Subcutaneous abdominal adipose tissue (tissue), 5 donors: Measurements from ENCODE around the gene RYR1.

ENCODE experiments used
- H3K27ac ChIP-seq: one replicate; pipeline ENCODE4 v1.7.0; 2013; ENCODE audit warnings: low read depth, mild to moderate bottlenecking, inconsistent platforms, low read length, moderate library complexity
- H3K27me3 ChIP-seq, 5 donors: one replicate each; pipeline ENCODE4 v1.7.0; 2013; ENCODE audit warnings: low read length in 5 of 5, inconsistent platforms in 1 of 5; ENCODE audit not compliant: control insufficient read depth in 5 of 5, insufficient read depth in 4 of 5
- H3K36me3 ChIP-seq, 5 donors: one replicate each; pipeline ENCODE4 v1.7.0; 2013; ENCODE audit warnings: low read length in 5 of 5; ENCODE audit not compliant: control insufficient read depth in 5 of 5, insufficient read depth in 5 of 5
- H3K4me1 ChIP-seq, 5 donors: one replicate each; pipeline ENCODE4 v1.7.0; 2013; ENCODE audit warnings: low read length in 5 of 5, mild to moderate bottlenecking in 3 of 5, moderate library complexity in 1 of 5; ENCODE audit not compliant: control insufficient read depth in 5 of 5, insufficient read depth in 5 of 5
- H3K4me3 ChIP-seq, 5 donors: one replicate each; pipeline ENCODE4 v1.7.0; 2013; ENCODE audit warnings: low read length in 5 of 5, low read depth in 1 of 5
- H3K9ac ChIP-seq, 5 donors: one replicate each; pipeline ENCODE4 v1.7.0; 2013; ENCODE audit warnings: low read length in 5 of 5, mild to moderate bottlenecking in 4 of 5, moderate library complexity in 3 of 5
- H3K9me3 ChIP-seq, 5 donors: one replicate each; pipeline ENCODE4 v1.7.0; 2013; ENCODE audit warnings: low read length in 5 of 5; ENCODE audit not compliant: control insufficient read depth in 5 of 5
- donor health status: healthy.
- donor health status: healthy.
- donor health status: healthy.
- donor health status: healthy.
- donor health status: healthy.

The RYR1 gene

GRCh38 chr19:38433268-38433733 lies at the start of gene RYR1:
Gene RYR1, plus strand, starts transcription at chr19:38433691. Its CDS starts 139 bp downstream, at chr19:38433830.
- peak within 1 kb of the TSS in 1 of 5 donors; percentile 35 for H3K9ac ChIP-seq
- peak within 1 kb of the TSS in 4 of 5 donors; percentile 21 to 58 (median 44) for H3K4me3 ChIP-seq
- H3K27me3 ChIP-seq, result peaks cover 13 to 23% (median 15%) of the 10 kb centered on the region in 5 donors
- no peaks in the 10 kb centered on the region for H3K9me3 ChIP-seq
- H3K27ac ChIP-seq, result no peak within 1 kb of the TSS
- H3K4me1 ChIP-seq, result peaks cover 0 to 8% (median 0%) of the 10 kb centered on the region in 5 donors
- no peaks in the 10 kb centered on the region for H3K36me3 ChIP-seq

DNA sequence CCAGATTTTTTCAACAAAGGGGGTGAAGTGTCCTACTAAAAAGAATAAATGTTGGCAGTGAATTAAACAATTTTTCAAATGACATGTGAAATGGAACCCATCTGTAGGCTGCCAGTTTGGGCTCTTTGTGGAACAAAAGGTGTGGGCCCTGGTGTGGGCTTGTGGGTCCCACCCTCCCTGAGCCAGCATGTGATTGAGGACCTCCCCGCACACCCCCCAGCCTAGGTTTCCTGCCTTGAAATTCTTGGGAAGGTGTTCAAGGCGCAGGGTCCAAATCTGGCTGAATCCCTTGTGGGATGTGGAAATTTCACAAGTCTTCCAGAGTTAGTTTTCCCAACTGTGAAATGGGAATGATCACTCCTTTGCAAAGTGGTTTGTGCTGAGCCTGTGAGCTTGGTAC lies 49.7 kb upstream of the RYR1 start:
- Histone ChIP-seq H3K27me3 (peaks cover 0 to 13% (median 2%) of the 10 kb centered on the region in 5 donors), H3K9ac (no peak overlapping the region), H3K4me3 (no peak overlapping the region), H3K27ac (no peak overlapping the region), H3K36me3 (peaks cover 0 to 65% (median 53%) of the 10 kb centered on the region in 5 donors), H3K9me3 (no peaks in the 10 kb centered on the region), H3K4me1 (peaks cover 0 to 30% (median 29%) of the 10 kb centered on the region in 5 donors)

DNA sequence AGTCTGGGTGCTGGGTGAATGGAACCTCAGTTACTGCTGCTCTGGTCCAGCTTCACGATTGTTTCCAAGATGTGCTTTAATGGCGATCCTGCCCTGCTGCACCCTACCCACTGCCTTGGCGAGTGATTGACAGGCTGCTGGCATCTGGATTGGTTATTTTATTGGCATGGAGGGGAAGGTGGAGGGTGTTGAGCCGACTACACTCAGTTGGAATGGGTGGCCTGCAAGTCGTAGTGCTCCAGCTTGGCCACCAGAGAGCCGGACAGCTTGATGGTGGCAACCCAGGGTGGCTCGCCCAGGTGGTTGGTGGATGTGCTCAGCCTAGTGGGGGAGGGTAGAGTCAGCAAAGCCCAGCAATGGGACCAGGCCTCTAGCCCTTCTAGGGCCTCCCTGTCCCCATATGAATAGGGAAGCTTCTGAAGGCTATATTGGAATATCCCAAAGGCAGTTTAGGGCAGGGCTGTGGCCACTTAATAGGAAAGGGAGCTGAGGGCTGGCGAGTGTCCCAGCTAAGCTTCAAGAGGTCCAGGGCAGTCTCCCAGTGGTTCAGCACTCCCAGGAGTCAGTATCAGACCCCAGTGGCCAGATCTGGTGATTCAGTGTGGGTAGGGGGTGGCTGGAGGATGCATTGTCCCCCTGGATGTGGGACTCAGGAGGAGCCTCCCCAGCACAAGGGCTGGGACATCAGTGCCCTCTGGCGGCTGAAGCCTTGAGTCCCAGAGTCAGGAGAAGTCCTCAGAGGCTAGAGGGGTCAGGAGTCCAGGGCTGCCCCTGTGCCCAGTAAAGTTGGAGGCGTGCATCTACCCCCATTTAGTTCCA lies 49.1 kb upstream of the RYR1 start:
- Histone ChIP-seq H3K9me3 (no peaks in the 10 kb centered on the region), H3K9ac (no peak overlapping the region), H3K27me3 (peaks cover 0 to 13% (median 2%) of the 10 kb centered on the region in 5 donors), H3K27ac (no peak overlapping the region), H3K4me3 (no peak overlapping the region), H3K36me3 (peaks cover 0 to 58% (median 47%) of the 10 kb centered on the region in 5 donors), H3K4me1 (peaks cover 0 to 36% (median 35%) of the 10 kb centered on the region in 5 donors)

GRCh38 chr19:38385057-38385803 lies 48.3 kb upstream of the RYR1 start:
- no peak overlapping the region for H3K27ac ChIP-seq
- H3K27me3 ChIP-seq, result peaks cover 0 to 15% (median 3%) of the 10 kb centered on the region in 5 donors
- no peak overlapping the region for H3K9ac ChIP-seq
- H3K36me3 ChIP-seq, result peaks cover 0 to 50% (median 41%) of the 10 kb centered on the region in 5 donors
- H3K9me3 ChIP-seq, result no peaks in the 10 kb centered on the region
- H3K4me3 ChIP-seq, result no peak overlapping the region
- peaks cover 0 to 36% (median 35%) of the 10 kb centered on the region in 5 donors for H3K4me1 ChIP-seq

DNA sequence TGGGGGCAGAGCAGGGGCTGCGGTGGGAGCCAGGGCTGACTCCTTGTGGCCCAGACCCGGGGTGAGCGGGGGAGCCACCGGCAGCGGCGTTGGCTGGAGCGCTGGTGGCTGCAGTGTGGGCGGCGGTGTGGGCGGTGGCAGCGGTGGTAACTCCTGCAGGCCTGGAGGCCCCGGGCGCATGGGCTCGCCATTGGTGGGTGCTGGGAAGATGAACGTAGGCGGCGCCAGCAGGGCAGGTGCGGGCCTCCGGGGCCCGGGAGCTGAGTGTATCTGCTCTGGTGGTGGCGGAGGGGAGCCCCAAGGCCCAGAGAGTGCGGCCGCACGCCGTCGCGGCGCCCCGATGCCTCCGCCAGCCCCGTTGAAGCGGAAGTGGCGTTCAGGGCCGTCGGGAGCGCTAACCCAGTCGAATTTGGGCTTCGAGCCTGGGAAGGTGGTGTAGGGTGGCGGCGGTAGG lies 47.7 kb upstream of the RYR1 start:
- Histone ChIP-seq H3K9ac (no peak overlapping the region), H3K27ac (no peak overlapping the region), H3K4me1 (peaks cover 0 to 36% (median 35%) of the 10 kb centered on the region in 5 donors), H3K27me3 (peaks cover 0 to 15% (median 3%) of the 10 kb centered on the region in 5 donors), H3K4me3 (no peak overlapping the region), H3K9me3 (no peaks in the 10 kb centered on the region), H3K36me3 (peaks cover 0 to 44% (median 35%) of the 10 kb centered on the region in 5 donors)

GRCh38 chr19:38386300-38386970 lies 47.1 kb upstream of the RYR1 start:
- H3K9ac ChIP-seq, result no peak overlapping the region
- H3K4me1 ChIP-seq, result peaks cover 0 to 36% (median 35%) of the 10 kb centered on the region in 5 donors
- peaks cover 0 to 12% (median 3%) of the 10 kb centered on the region in 5 donors for H3K27me3 ChIP-seq
- H3K27ac ChIP-seq, result no peak overlapping the region
- H3K9me3 ChIP-seq, result no peaks in the 10 kb centered on the region
- H3K4me3 ChIP-seq, result peak overlapping the region in 2 of 5 donors; percentile 42 to 66
- peaks cover 0 to 38% (median 29%) of the 10 kb centered on the region in 5 donors for H3K36me3 ChIP-seq

DNA sequence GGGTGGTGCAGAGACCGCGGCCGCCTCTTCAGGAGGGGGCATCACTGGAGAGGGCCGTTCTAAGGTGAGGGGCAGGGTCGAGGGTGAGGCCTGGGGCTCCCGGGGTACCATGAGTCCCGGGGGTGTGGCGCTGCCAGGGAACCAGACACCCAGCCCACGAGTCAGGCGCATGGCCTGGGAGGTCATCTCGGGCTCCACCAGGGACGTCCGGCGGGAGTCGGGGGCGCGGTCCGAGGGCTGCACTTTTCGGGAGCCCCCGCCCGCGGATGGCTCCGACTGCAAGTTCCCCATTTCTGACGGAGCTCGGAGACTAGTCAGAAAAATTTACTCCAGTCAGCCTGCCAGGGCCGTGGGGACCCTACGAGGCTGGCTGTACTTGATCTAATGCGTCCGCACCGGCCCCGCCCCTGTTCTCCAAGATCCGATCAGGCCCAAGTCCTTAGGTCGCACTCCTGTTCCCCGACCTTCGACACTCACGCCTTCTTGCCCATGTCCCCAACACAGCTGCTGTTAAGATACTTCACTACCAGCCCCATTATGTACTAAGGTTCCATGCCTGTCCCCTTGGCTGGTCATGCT lies 46.4 kb upstream of the RYR1 start:
- H3K27me3 ChIP-seq, result peaks cover 0 to 12% (median 2%) of the 10 kb centered on the region in 5 donors
- H3K27ac ChIP-seq, result no peak overlapping the region
- peak overlapping the region in 3 of 5 donors; percentile 45 to 56 (median 48) for H3K9ac ChIP-seq
- H3K36me3 ChIP-seq, result peaks cover 0 to 32% (median 23%) of the 10 kb centered on the region in 5 donors
- no peaks in the 10 kb centered on the region for H3K9me3 ChIP-seq
- peaks cover 0 to 36% (median 35%) of the 10 kb centered on the region in 5 donors for H3K4me1 ChIP-seq
- H3K4me3 ChIP-seq, result peak overlapping the region; percentile 42 to 67 (median 54)

GRCh38 chr19:38387550-38388348 lies 45.7 kb upstream of the RYR1 start, which contains the start of gene GGN:
Gene GGN, minus strand, starts transcription at chr19:38388034. Its CDS starts 773 bp downstream, at chr19:38387261.
- peak within 1 kb of the TSS in 3 of 5 donors; percentile 45 to 56 (median 48) for H3K9ac ChIP-seq
- peak within 1 kb of the TSS; percentile 42 to 67 (median 54) for H3K4me3 ChIP-seq
- peaks cover 0 to 36% (median 35%) of the 10 kb centered on the region in 5 donors for H3K4me1 ChIP-seq
- H3K36me3 ChIP-seq, result peaks cover 0 to 25% (median 18%) of the 10 kb centered on the region in 5 donors
- no peak within 1 kb of the TSS for H3K27ac ChIP-seq
- H3K9me3 ChIP-seq, result no peaks in the 10 kb centered on the region
- H3K27me3 ChIP-seq, result peaks cover 0 to 12% (median 2%) of the 10 kb centered on the region in 5 donors
